Dedifferentiated amniotic fluid mesenchymal stem cell (primary cell): ENCODE results near the gene CTNNA1.

Experiments used
- DNase-seq: peaks from one replicate; pipeline ENCODE4 v3.0.0-alpha.2; 2016; ENCODE audit errors: extremely low spot score

Gene CTNNA1

GRCh38 chr5:138932171-138932810, 179.1 kb downstream of the CTNNA1 start:
- DNase-seq = no peak

- no peak for DNase-seq
Observed at GRCh38 chr5:138933522-138934290, 180.5 kb downstream of the CTNNA1 start.

- DNase-seq = no peak
Observed at GRCh38 chr5:138934971-138935370, 181.7 kb downstream of the CTNNA1 start.

GRCh38 chr5:138935466-138935865, 182.2 kb downstream of the CTNNA1 start:
- no peak for DNase-seq

- DNase-seq = no peak
Observed at GRCh38 chr5:138936225-138936967, 183.2 kb downstream of the CTNNA1 start.

- no peak for DNase-seq
Observed at GRCh38 chr5:138936968-138937345, 183.7 kb downstream of the CTNNA1 start.

GRCh38 chr5:138937392-138938387, 184.5 kb downstream of the CTNNA1 start:
- no peak for DNase-seq

GRCh38 chr5:138938526-138938925, 185.3 kb downstream of the CTNNA1 start:
- no peak for DNase-seq

- DNase-seq = no peak
Observed at GRCh38 chr5:138942066-138942465, 188.8 kb downstream of the CTNNA1 start.

GRCh38 chr5:138942861-138943260, 189.6 kb downstream of the CTNNA1 start:
- DNase-seq = no peak

GRCh38 chr5:138943599-138944173, 190.5 kb downstream of the CTNNA1 start:
- DNase-seq = no peak

- DNase-seq = no peak
Observed at GRCh38 chr5:138944527-138945322, 191.5 kb downstream of the CTNNA1 start.

- no peak for DNase-seq
Observed at GRCh38 chr5:138945421-138946240, 192.4 kb downstream of the CTNNA1 start.

- DNase-seq = no peak
Observed at GRCh38 chr5:138946241-138946623, 193.0 kb downstream of the CTNNA1 start.

- DNase-seq = no peak
Observed at GRCh38 chr5:138946831-138947560, 193.8 kb downstream of the CTNNA1 start.

GRCh38 chr5:138947780-138948179, 194.6 kb downstream of the CTNNA1 start:
- no peak for DNase-seq

- no peak for DNase-seq
Observed at GRCh38 chr5:138948471-138949222, 195.4 kb downstream of the CTNNA1 start.

GRCh38 chr5:138949223-138949574, 196.0 kb downstream of the CTNNA1 start:
- DNase-seq = no peak
